ENCODE data around the gene SMARCAD1.
"Not testable (repeated sequence)": the region's sequence is repeated elsewhere in the genome, so short reads cannot be mapped to it uniquely, and the experiment has no call there.

SMARCAD1 gene

DNA sequence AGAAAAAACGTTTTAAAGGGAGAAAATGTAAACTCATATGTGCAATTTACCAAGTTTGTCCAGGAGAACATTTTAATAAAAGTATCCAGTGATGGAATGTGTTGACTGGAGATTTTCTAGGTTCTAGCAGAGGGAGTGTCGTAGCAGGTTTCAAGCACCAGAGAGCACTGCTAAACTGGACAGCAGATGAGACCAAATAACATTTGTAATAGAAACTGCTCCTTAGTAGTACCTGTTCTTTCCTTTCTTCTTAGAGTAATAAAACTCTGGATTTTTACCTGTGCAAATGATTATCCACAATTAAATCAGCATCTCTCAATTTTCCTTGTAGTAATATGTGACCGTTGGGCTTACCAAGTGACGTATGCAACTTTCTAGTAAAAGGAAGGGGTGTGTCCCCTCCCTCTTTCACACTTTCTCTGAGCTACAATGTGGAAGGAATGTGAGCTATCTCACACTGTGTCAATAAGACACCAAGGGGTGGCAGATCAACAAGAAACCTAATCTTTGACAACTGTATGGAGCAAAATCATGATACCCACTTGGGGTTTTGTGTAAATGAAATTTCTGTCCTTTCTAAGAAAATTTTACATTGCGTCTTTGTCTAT, 125.4 kb downstream of the SMARCAD1 start:
- no peak for TF ChIP-seq Cebpa-rat (IDR thresholded peaks at IDR 0.05)
- no peaks in the 10 kb centered on the region for H4K20me1 ChIP-seq
- no peak overlapping the region for H3K27ac ChIP-seq
- no peak overlapping the region for H3K9ac ChIP-seq
- no peaks in the 10 kb centered on the region for H3K4me1 ChIP-seq
- H3K4me2 ChIP-seq: no peak overlapping the region
- no peaks in the 10 kb centered on the region for H3K36me3 ChIP-seq
- H3K4me3 ChIP-seq: no peak overlapping the region
- no peaks in the 10 kb centered on the region for H3K9me3 ChIP-seq (replicated peaks in 1 of 11)
- no peaks in the 10 kb centered on the region for H3K27me3 ChIP-seq

DNA sequence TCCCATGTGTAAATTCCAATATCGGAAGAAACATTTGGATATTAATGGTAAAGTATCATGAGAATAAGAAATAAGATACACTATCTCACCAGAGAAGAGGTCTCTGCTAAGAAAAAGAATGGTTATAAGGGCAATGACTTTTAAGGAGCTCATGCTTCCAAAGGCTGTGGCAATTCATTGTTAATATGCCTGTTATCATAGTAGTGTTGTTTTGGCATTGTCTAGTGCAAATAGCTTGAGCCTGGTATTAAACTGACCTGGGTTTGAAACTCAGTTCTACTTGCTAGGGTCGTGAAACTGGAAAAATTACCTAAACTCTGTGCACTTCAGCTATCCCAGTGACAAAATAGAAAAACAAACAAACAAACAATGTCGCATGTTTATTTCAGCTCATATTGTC, 126.2 kb downstream of the SMARCAD1 start:
- Histone ChIP-seq H3K9me3 (replicated peaks in 1 of 11) (no peaks in the 10 kb centered on the region), H3K4me2 (no peak overlapping the region), H3K4me3 (no peak overlapping the region), H3K9ac (no peak overlapping the region), H3K27me3 (no peaks in the 10 kb centered on the region), H3K36me3 (no peaks in the 10 kb centered on the region), H4K20me1 (no peaks in the 10 kb centered on the region), H3K27ac (no peak overlapping the region), H3K4me1 (peaks cover 0 to 1% (median 0%) of the 10 kb centered on the region in 10 experiments; a peak in 1 of 20 replicates)
- no peak for TF ChIP-seq Cebpa-rat (IDR thresholded peaks at IDR 0.05)

DNA sequence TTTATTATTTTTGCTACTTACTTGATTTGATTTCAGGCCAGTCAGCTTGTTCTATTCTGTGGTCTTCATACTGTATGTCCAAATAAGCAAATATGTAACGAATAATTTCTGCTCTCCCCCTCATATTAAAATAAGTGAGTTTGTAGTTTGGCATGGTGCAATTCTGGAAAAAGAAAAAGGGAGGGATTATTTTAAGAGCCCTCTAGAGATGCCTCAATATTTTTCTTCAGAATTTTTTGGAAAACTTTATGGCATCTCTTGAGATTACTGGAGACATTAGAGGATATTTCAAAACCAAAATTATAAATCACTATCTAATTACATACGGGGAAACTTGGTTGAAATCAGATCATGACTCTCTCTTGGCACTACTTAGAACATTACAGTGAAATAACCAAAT, 126.8 kb downstream of the SMARCAD1 start:
- TF ChIP-seq Cebpa-rat (IDR thresholded peaks at IDR 0.05): no peak
- H3K4me1 ChIP-seq: peaks cover 0 to 5% (median 0%) of the 10 kb centered on the region in 10 experiments; a peak in 1 of 20 replicates

DNA sequence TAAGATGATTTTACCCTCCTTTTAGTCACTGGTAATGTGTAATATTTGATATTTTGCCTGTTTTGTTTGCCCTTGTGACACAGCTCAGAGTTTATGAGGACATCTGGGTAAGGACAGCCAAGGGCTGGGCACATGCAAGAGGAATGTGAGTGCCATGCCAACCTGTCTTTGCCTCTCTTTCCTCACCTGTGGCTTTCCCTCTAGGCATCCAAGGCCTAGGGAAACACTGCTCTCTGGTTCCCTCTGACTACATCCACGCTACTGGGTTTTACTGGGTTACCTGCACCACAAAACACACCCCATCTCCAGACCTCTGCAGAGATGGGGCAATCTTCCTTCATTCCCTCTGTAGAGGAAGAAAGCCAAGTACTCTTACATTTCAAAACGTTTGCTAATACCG, 127.3 kb downstream of the SMARCAD1 start:
- TF ChIP-seq Cebpa-rat (IDR thresholded peaks at IDR 0.05): no peak
- H3K36me3 ChIP-seq: no peaks in the 10 kb centered on the region
- H3K4me1 ChIP-seq: peaks cover 0 to 10% (median 0%) of the 10 kb centered on the region in 10 experiments; a peak in 1 of 20 replicates
- H4K20me1 ChIP-seq: no peaks in the 10 kb centered on the region
- no peak overlapping the region for H3K4me2 ChIP-seq
- peaks cover 0 to 2% (median 0%) of the 10 kb centered on the region in 11 experiments; a peak in 1 of 22 replicates for H3K9me3 ChIP-seq (replicated peaks in 1 of 11)
- H3K9ac ChIP-seq: no peak overlapping the region
- no peaks in the 10 kb centered on the region for H3K27me3 ChIP-seq
- no peak overlapping the region for H3K27ac ChIP-seq
- H3K4me3 ChIP-seq: no peak overlapping the region

More for the DNA sequence above, 126.8 kb downstream of the SMARCAD1 start:
- H3K27me3 ChIP-seq: no peaks in the 10 kb centered on the region
- no peak overlapping the region for H3K9ac ChIP-seq
- no peak overlapping the region for H3K27ac ChIP-seq
- no peak overlapping the region for H3K4me2 ChIP-seq
- H3K36me3 ChIP-seq: no peaks in the 10 kb centered on the region
- no peak overlapping the region for H3K4me3 ChIP-seq
- H3K9me3 ChIP-seq (replicated peaks in 1 of 11): no peaks in the 10 kb centered on the region
- no peaks in the 10 kb centered on the region for H4K20me1 ChIP-seq

DNA sequence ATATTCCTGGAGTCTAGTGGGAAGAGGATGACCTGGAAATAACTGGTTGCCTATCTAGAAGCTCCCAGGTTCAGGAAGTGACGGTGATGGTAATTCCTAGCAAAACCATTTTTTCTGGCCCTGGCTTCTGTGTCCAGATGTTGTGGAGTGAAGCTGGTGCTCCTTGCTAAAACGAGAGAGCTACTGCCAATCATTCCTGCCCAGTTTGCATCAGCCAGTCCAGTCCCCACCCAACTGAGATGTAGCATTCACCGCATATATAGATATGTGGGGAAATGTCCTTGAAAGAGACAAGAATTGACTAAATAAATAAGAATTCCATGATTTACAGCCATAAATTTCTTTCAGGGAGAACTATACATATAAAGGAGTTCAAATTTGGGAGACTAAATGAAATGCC, 128.6 kb downstream of the SMARCAD1 start:
- H3K9me3 ChIP-seq (replicated peaks in 1 of 11): peaks cover 0 to 3% (median 0%) of the 10 kb centered on the region in 11 experiments; a peak in 1 of 22 replicates
- no peak overlapping the region for H3K9ac ChIP-seq
- H3K27ac ChIP-seq: no peak overlapping the region
- peaks cover 0 to 10% (median 0%) of the 10 kb centered on the region in 10 experiments; a peak in 1 of 20 replicates for H3K4me1 ChIP-seq
- no peaks in the 10 kb centered on the region for H3K36me3 ChIP-seq
- no peak overlapping the region for H3K4me3 ChIP-seq
- no peaks in the 10 kb centered on the region for H4K20me1 ChIP-seq
- TF ChIP-seq Cebpa-rat (IDR thresholded peaks at IDR 0.05): no peak
- H3K4me2 ChIP-seq: no peak overlapping the region
- no peaks in the 10 kb centered on the region for H3K27me3 ChIP-seq

DNA sequence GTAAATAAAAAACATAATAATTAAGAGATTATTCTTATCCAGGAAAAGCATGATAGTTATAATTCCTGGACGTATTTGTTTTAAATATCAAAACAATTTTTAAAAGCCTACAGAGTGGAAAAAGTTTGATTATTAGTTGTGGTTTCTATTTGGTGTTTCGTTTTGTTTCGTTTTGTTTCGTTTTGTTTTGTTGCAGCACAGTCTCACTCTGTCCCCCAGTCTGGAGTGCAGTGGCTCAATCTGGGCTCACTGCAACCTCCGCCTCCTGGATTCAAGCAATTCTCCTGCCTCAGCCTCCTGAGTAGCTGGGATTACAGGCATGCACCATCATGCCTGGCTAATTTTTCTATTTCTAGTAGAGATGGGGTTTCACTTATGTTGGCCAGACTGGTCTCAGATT, 129.1 kb downstream of the SMARCAD1 start:
- peaks cover 0 to 10% (median 0%) of the 10 kb centered on the region in 10 experiments; a peak in 1 of 20 replicates for H3K4me1 ChIP-seq
- H4K20me1 ChIP-seq; H3K9me3 ChIP-seq (replicated peaks in 1 of 11); H3K9ac ChIP-seq; H3K36me3 ChIP-seq; H3K4me2 ChIP-seq; H3K4me3 ChIP-seq; H3K27ac ChIP-seq; H3K27me3 ChIP-seq: not testable (repeated sequence)

DNA sequence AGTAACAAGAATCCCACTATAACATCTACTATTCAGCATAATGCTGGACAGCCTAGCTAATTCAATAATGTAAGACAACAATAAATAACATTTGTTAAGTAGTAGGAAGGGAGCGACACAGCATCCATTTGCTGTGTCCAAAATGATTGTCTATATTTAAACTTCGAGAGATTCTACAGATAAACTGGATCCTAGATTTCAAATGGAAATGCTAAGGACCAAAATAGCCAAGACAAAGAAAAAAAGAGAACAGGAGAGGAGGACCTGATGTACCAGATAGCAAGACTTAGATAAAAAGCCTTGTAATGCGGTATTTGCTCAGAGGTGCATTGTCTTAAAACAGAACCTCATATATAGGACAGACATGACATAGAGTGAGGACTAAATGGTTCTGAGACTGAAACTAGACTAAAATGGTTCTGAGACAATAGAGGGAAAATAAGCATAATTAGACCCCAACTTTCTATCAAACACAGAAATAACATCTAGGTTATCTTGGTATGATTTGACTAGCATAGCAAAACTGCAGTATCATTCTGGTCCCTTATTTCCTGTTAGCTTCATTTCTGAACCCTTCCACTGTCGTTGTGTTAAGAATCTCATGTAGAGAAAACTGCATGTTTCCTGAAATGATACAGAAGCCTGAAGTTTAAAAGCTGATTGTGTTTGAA, 131.2 kb downstream of the SMARCAD1 start:
- Histone ChIP-seq H3K9ac (no peak overlapping the region), H3K27me3 (no peaks in the 10 kb centered on the region), H3K4me2 (no peak overlapping the region), H3K9me3 (replicated peaks in 1 of 11) (peaks cover 0 to 3% (median 0%) of the 10 kb centered on the region in 11 experiments; a peak in 1 of 22 replicates), H3K4me3 (no peak overlapping the region), H3K4me1 (peaks cover 0 to 24% (median 0%) of the 10 kb centered on the region in 10 experiments; a peak in 5 of 20 replicates), H3K36me3 (no peaks in the 10 kb centered on the region), H3K27ac (no peak overlapping the region), H4K20me1 (no peaks in the 10 kb centered on the region)
- TF ChIP-seq Cebpa-rat (IDR thresholded peaks at IDR 0.05): no peak

DNA sequence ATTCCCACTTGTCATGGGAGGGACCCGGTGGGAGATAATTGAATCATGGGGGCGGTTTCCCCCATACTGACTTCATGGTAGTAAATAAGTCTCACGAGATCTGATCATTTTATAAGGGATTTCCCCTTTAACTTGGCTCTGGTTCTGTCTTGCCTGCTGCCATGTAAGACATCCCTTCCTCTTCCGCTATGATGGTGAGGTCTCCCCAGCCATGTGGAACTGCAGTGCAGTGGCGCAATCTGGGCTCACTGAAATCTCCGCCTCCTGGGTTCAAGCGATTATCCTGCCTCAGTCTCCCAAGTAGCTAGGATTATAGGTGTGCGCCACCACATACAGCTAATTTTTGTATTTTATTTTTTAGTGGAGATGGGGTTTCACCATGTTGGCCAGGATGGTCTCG, 132.1 kb downstream of the SMARCAD1 start:
- Histone ChIP-seq H3K4me1 (peaks cover 0 to 31% (median 0%) of the 10 kb centered on the region in 10 experiments; a peak in 6 of 20 replicates), H3K27ac (no peak overlapping the region), H3K36me3 (no peaks in the 10 kb centered on the region), H3K9ac (no peak overlapping the region), H3K4me3 (no peak overlapping the region), H3K27me3 (no peaks in the 10 kb centered on the region), H4K20me1 (no peaks in the 10 kb centered on the region), H3K4me2 (no peak overlapping the region), H3K9me3 (replicated peaks in 1 of 11) (peaks cover 0 to 3% (median 0%) of the 10 kb centered on the region in 11 experiments; a peak in 1 of 22 replicates)
- TF ChIP-seq Cebpa-rat (IDR thresholded peaks at IDR 0.05): no peak

Measured in BLaER1 treated with 17β-estradiol and CSF1 and Interleukin-3, amounts not matched to agents 10 nM and 100 nM (cell line).